VCaP (cell line): ENCODE results near the gene NAV2.

Experiments used
- H3K27ac ChIP-seq: fragments of 450-650 bp; 2 replicates; pipeline ENCODE4 v1.5.1; 2017
- TF ChIP-seq, protein P1 (sequence below): fragments of 450-650 bp; conservative IDR thresholded peaks from 2 replicates; pipeline ENCODE4 v1.5.1; 2017; ENCODE audit warnings: mild to moderate bottlenecking, moderate library complexity

Gene NAV2

DNA sequence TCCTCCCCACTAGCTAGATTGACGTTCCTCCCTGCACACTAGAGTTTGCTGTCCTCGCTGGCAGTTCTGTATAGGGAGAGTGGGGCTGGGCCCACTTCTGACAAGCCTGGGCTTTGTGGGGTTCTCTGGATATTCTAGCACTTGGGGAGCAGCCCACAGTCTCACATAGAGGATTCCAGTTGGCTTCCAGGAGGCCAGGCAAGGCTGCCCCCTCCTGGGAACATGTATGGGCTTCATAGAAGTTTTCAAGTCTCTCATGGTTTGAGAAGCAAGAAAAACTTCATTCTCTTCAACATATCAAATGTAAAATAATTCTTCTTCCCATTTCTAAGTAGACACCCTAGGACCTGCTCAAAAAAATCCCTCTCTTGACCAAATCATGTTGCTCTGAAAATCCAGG lies 87.5 kb downstream of the NAV2 start:
- H3K27ac ChIP-seq: peak overlapping the region; percentile 20; the same call in 1 of the 2 replicates
- TF ChIP-seq, protein P1, sequence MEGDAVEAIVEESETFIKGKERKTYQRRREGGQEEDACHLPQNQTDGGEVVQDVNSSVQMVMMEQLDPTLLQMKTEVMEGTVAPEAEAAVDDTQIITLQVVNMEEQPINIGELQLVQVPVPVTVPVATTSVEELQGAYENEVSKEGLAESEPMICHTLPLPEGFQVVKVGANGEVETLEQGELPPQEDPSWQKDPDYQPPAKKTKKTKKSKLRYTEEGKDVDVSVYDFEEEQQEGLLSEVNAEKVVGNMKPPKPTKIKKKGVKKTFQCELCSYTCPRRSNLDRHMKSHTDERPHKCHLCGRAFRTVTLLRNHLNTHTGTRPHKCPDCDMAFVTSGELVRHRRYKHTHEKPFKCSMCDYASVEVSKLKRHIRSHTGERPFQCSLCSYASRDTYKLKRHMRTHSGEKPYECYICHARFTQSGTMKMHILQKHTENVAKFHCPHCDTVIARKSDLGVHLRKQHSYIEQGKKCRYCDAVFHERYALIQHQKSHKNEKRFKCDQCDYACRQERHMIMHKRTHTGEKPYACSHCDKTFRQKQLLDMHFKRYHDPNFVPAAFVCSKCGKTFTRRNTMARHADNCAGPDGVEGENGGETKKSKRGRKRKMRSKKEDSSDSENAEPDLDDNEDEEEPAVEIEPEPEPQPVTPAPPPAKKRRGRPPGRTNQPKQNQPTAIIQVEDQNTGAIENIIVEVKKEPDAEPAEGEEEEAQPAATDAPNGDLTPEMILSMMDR: no peak

DNA sequence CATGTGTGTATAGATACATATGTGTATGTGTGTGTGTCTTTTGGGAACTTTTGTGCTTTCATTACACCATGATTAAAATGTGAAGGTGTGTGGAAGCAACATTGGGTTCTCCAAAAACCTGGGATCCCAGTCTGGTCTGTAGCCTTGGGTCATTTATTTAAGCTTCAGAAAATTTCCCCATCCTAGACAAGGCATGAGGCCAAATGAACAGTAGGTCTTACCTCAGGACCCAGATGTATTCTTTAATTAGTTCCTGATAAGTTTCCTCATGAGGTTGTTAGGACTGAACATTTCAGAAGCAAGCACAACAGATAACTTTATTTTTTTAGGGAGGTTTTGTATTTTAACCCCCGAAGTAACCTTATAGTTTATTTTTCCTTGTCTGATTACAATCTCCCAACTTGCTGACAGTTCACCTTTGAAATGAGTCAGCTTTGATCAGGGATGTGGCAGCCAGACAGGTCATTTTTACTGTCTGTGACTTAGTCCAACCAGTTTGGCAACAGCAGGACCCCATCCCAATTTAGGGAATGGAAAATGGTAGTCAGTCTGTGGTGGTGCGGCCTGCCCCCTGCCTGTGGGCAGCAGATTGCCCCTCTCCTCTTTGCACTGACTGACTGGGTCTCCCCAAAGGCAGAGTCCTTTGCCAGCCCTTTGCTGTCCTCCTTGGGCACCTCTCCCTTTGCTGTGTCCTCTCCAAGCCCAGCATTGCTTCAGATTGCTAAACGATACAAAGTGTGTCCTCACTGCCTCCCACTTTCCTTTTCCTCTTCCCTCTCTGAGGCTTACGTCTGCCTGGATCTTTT lies 88.3 kb downstream of the NAV2 start:
- H3K27ac ChIP-seq: peak overlapping the region; percentile 20
- TF ChIP-seq, protein P1: peak; percentile 22; the same call in 1 of the 2 replicates

DNA sequence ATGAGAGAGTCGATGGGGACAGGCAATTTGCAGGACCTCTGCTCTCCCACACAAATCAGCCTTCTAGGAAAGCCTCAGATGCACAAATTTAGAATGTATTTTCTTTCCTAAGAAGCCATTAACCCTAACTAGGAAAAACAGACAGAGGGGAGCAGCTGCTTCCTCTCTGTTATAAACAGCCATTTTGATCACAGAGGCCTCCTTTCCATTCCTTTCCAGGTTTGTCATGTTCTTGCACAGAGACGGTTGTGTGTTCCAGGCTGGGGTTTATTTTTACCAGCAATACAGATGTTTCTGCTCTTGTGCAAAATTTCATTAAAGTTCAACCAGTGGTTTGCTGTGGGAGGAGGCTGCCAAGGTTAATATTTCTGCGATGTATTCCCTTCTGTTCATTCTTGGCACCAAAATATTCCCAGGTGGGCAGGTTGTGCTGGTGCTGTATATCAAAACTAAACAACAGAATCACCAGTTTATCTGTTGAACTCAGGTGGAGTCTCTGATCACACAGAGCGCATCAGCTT lies 90.2 kb downstream of the NAV2 start:
- H3K27ac ChIP-seq: peak overlapping the region; percentile 29; the same call in 1 of the 2 replicates
- TF ChIP-seq, protein P1: no peak

DNA sequence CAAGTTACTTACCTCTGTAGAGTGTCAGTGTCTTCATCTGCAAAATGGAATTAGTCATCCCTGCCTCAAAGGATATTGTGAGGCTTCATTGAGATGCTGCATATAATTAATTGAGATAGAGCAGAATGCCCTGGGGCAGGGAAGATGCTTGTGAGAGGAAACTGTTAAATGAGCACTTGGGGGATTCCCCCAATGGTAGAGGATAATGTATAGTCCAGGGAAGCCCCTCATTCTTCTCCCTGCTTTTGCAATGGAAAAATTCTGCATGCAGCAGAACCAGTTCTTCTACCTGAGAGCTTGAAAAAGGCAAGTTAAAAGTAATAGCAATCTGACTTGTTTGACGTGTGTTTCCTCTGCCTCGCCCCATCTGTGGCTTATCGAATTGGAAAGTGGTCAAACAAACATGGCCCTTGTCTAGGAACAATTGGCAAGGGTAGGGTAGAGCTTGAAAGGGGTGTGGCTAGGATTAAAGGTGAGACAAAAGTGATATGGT lies 90.9 kb downstream of the NAV2 start:
- H3K27ac ChIP-seq: peak overlapping the region; percentile 29; the same call in 1 of the 2 replicates
- TF ChIP-seq, protein P1: no peak

DNA sequence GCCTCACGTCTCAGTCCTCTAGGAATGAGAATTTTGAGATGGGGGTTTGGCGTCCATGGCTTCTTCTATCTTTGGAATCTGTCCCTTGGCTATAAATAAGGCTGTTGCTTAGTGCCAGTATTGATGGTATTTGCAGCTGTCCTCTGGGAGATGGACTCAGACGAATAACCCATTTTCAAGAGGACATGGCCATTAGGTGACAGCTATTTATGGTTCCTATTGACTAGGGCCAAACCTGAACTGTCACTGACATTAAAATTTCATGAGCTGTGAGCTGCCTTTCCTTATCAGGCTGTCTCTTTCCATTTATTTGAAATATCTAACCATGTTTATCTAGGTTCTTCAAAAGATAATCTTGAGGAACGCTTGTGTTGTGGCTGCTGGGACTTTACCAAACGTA lies 92.7 kb downstream of the NAV2 start:
- H3K27ac ChIP-seq: no peak overlapping the region
- TF ChIP-seq, protein P1: no peak

DNA sequence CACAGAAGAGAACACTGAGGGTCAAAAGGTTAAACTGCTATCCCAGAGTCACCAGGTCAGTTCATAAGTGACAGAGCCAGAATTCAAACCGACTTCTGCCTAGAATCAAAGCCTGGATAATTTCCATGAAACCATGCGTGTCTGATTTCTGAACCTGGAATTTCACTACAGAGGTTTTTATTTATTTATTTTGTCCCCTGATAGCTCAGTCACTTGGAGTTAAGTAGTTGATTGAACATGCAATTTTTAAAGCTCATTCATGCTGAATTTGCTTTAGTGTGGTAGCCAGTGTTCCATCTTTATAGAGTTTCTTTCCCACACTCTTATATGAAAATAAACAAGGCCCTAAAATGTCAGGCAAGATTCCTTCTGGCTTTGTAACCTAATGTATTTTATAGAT lies 93.2 kb downstream of the NAV2 start:
- TF ChIP-seq, protein P1: no peak

DNA sequence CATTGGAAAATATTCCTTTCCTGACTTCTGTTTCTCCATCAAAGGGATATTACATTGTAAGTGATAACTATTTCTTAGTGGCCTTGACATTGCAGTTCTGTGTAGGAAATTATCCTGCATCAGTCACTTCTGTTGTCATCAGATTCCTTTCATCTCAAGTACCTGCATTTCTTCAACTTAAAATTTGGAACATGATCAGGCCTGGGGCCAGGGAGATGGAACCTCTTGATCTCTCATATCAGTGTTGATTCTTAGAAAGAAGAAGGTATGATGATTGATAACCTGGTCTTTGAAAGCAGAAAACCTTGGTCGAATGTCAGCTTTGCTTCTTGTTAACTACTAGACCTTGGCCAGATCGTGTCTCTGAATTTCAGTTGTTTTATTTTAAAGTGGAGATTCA lies 93.6 kb downstream of the NAV2 start:
- H3K27ac ChIP-seq: no peak overlapping the region
- TF ChIP-seq, protein P1: no peak

More for the DNA sequence above, 93.2 kb downstream of the NAV2 start:
- no peak overlapping the region for H3K27ac ChIP-seq
